Mucosa of gallbladder (tissue), 1 donor: ENCODE results near the gene PIK3C2G. TPM values are rescaled to one million over a fixed set of nuclear protein-coding genes. Genes with fewer than 3 reads are reported as not detected.

Experiments used
- DNase-seq: peaks from one replicate; pipeline ENCODE4 v3.0.0-alpha.2; 2020; ENCODE audit warnings: low spot score
- total RNA-seq: library from RNA; stranded (reverse); gene quantifications from one replicate; pipeline ENCODE4 v1.2.1, GENCODE V29; 2021
- donor health status: DM: no; HTN: no; CAD: no.

The PIK3C2G gene
- total RNA-seq, 1 donor from 2014 or later: 38.8 TPM

- DNase-seq: no peak
Measured at GRCh38 chr12:18340786-18341185, 79.5 kb downstream of the PIK3C2G start.

- DNase-seq: no peak
Measured at GRCh38 chr12:18343708-18344107, 82.4 kb downstream of the PIK3C2G start.

- DNase-seq: no peak
Measured at GRCh38 chr12:18345021-18345735, 83.9 kb downstream of the PIK3C2G start.

GRCh38 chr12:18352312-18352711 is 91.0 kb downstream of the PIK3C2G start:
- no peak for DNase-seq

GRCh38 chr12:18355429-18355828 is 94.1 kb downstream of the PIK3C2G start:
- DNase-seq: no peak

GRCh38 chr12:18358077-18358476 is 96.8 kb downstream of the PIK3C2G start:
- no peak for DNase-seq

GRCh38 chr12:18358930-18359329 is 97.6 kb downstream of the PIK3C2G start:
- DNase-seq: no peak

- no peak for DNase-seq
Measured at GRCh38 chr12:18361433-18361832, 100.1 kb downstream of the PIK3C2G start.

GRCh38 chr12:18363321-18363720 is 102.0 kb downstream of the PIK3C2G start:
- no peak for DNase-seq

- no peak for DNase-seq
Measured at GRCh38 chr12:18368594-18368993, 107.3 kb downstream of the PIK3C2G start.

- DNase-seq: no peak
Measured at GRCh38 chr12:18373181-18373580, 111.9 kb downstream of the PIK3C2G start.

- no peak for DNase-seq
Measured at GRCh38 chr12:18375131-18375530, 113.8 kb downstream of the PIK3C2G start.

GRCh38 chr12:18375583-18375982 is 114.3 kb downstream of the PIK3C2G start:
- DNase-seq: no peak

GRCh38 chr12:18382236-18382885 is 121.0 kb downstream of the PIK3C2G start:
- DNase-seq: no peak

GRCh38 chr12:18383203-18383602 is 121.9 kb downstream of the PIK3C2G start:
- no peak for DNase-seq

- DNase-seq: no peak
Measured at GRCh38 chr12:18387706-18388105, 126.4 kb downstream of the PIK3C2G start.

GRCh38 chr12:18389820-18390219 is 128.5 kb downstream of the PIK3C2G start:
- no peak for DNase-seq

GRCh38 chr12:18391151-18391550 is 129.8 kb downstream of the PIK3C2G start:
- no peak for DNase-seq

- no peak for DNase-seq
Measured at GRCh38 chr12:18394742-18395141, 133.4 kb downstream of the PIK3C2G start.

GRCh38 chr12:18400186-18400585 is 138.9 kb downstream of the PIK3C2G start:
- DNase-seq: no peak

- DNase-seq: no peak
Measured at GRCh38 chr12:18402872-18403611, 141.7 kb downstream of the PIK3C2G start.

- no peak for DNase-seq
Measured at GRCh38 chr12:18411453-18411852, 150.1 kb downstream of the PIK3C2G start.

GRCh38 chr12:18414671-18415070 is 153.4 kb downstream of the PIK3C2G start:
- DNase-seq: no peak
